Liver (tissue), 9 donors: Measurements from ENCODE around the gene MAP3K20. TPM values are rescaled to one million over a fixed set of nuclear protein-coding genes. Genes with fewer than 3 reads are reported as not detected.

ENCODE experiments used
- DNase-seq: peaks from one replicate; pipeline ENCODE4 v3.0.0-alpha.2; 2017; ENCODE audit warnings: low spot score
- H3K27ac ChIP-seq, 2 donors: one replicate each; pipeline ENCODE4 v1.7.0; 2013; ENCODE audit warnings: inconsistent platforms in 2 of 2, low read length in 2 of 2, control low read depth in 1 of 2, low read depth in 1 of 2, mild to moderate bottlenecking in 1 of 2
- H3K27me3 ChIP-seq, 4 donors: one replicate each; pipeline versions ENCODE4 v1.6.1 to v1.7.0; 2013; ENCODE audit warnings: low read length in 3 of 4, inconsistent platforms in 1 of 4, mild to moderate bottlenecking in 1 of 4, moderate library complexity in 1 of 4; ENCODE audit not compliant: control insufficient read depth in 4 of 4, insufficient read depth in 4 of 4
- H3K36me3 ChIP-seq, 4 donors: one replicate each; pipeline versions ENCODE4 v1.6.1 to v1.7.0; 2013; ENCODE audit warnings: low read length in 3 of 4, mild to moderate bottlenecking in 3 of 4, low read depth in 1 of 4, moderate library complexity in 1 of 4; ENCODE audit not compliant: control insufficient read depth in 4 of 4, insufficient read depth in 3 of 4
- H3K4me1 ChIP-seq, 4 donors: one replicate each; pipeline versions ENCODE4 v1.6.1 to v1.7.0; 2013; ENCODE audit warnings: low read length in 3 of 4, mild to moderate bottlenecking in 3 of 4, moderate library complexity in 1 of 4; ENCODE audit not compliant: control insufficient read depth in 4 of 4, insufficient read depth in 4 of 4
- H3K4me3 ChIP-seq, 3 donors: one replicate each; pipeline versions ENCODE4 v1.6.1 to v1.7.0; 2013; ENCODE audit warnings: low read length in 3 of 3, control low read depth in 1 of 3, low read depth in 1 of 3, mild to moderate bottlenecking in 1 of 3
- H3K9ac ChIP-seq, 2 donors: one replicate each; pipeline ENCODE4 v1.7.0; 2013; ENCODE audit warnings: low read length in 2 of 2, mild to moderate bottlenecking in 2 of 2, moderate library complexity in 2 of 2, control low read depth in 1 of 2, low read depth in 1 of 2
- H3K9me3 ChIP-seq, 4 donors: one replicate each; pipeline versions ENCODE4 v1.6.1 to v1.7.0; 2013; ENCODE audit warnings: low read length in 3 of 4; ENCODE audit not compliant: control insufficient read depth in 4 of 4
- CTCF ChIP-seq: fragments of 150-350 bp; IDR thresholded peaks from 2 replicates; pipeline ENCODE4 v1.5.1; 2017; ENCODE audit warnings: improper control_type of control experiment, low read depth, low read length; ENCODE audit not compliant: missing input control
- EGR1 ChIP-seq, 2 donors: IDR thresholded peaks; 2 replicates each; pipeline ENCODE4 v1.6.1; 2016 to 2018; ENCODE audit warnings: antibody characterized with exemption in 2 of 2, low read depth in 2 of 2
- FOXA1 ChIP-seq: IDR thresholded peaks from 2 replicates; pipeline ENCODE4 v1.6.1; 2016; ENCODE audit warnings: antibody characterized with exemption
- FOXA2 ChIP-seq: IDR thresholded peaks from 2 replicates; pipeline ENCODE4 v1.6.1; 2016; ENCODE audit warnings: antibody characterized with exemption
- GABPA ChIP-seq, 2 donors: IDR thresholded peaks in 1 of 2; conservative IDR thresholded peaks in 1 of 2; 2 replicates each; pipeline ENCODE4 v1.6.1; 2016; ENCODE audit warnings: antibody characterized with exemption in 2 of 2, mild to moderate bottlenecking in 1 of 2, moderate library complexity in 1 of 2
- HNF4A ChIP-seq, 2 donors: conservative IDR thresholded peaks; 2 replicates each; pipeline ENCODE4 v1.6.1; 2016; ENCODE audit warnings: antibody characterized with exemption in 2 of 2, mild to moderate bottlenecking in 2 of 2
- HNF4G ChIP-seq: IDR thresholded peaks from 2 replicates; pipeline ENCODE4 v1.6.1; 2016; ENCODE audit warnings: antibody characterized with exemption
- JUND ChIP-seq, 2 donors: IDR thresholded peaks; 2 replicates each; pipeline ENCODE4 v1.6.1; 2016; ENCODE audit warnings: antibody characterized with exemption in 2 of 2
- NR2F2 ChIP-seq: IDR thresholded peaks from 2 replicates; pipeline ENCODE4 v1.6.1; 2016; ENCODE audit warnings: antibody characterized with exemption
- RAD21 ChIP-seq, 2 donors: IDR thresholded peaks; 2 replicates each; pipeline ENCODE4 v1.6.1; 2016; ENCODE audit warnings: antibody characterized with exemption in 2 of 2, mild to moderate bottlenecking in 2 of 2
- RXRA ChIP-seq, 2 donors: IDR thresholded peaks; 2 replicates each; pipeline ENCODE4 v1.6.1; 2017 to 2018; ENCODE audit warnings: antibody characterized with exemption in 2 of 2, mild to moderate bottlenecking in 1 of 2
- SP1 ChIP-seq: IDR thresholded peaks from 2 replicates; pipeline ENCODE4 v1.6.1; 2018; ENCODE audit warnings: antibody characterized with exemption, mild to moderate bottlenecking
- TAF1 ChIP-seq: conservative IDR thresholded peaks from 2 replicates; pipeline ENCODE4 v1.6.1; 2016; ENCODE audit warnings: antibody characterized with exemption, mild to moderate bottlenecking
- YY1 ChIP-seq: IDR thresholded peaks from 2 replicates; pipeline ENCODE4 v1.6.1; 2016; ENCODE audit warnings: antibody characterized with exemption, mild to moderate bottlenecking
- ZBTB33 ChIP-seq: IDR thresholded peaks from 2 replicates; pipeline ENCODE4 v1.6.1; 2016; ENCODE audit warnings: antibody characterized with exemption
- polyA plus RNA-seq, 2 donors: library from polyadenylated mRNA; stranded (reverse) in 1 of 2; unstranded in 1 of 2; fragments of 200-250 nt in 1 of 2; fragments of >200 nt in 1 of 2; fragmentation: Nextera tagmentation in 1 of 2; extraction: Ambion mirVana in 1 of 2; gene quantifications; one replicate each; pipeline versions ENCODE4 v1.2.1 to v1.2.3, GENCODE V29; 2013 to 2015
- total RNA-seq, 2 donors: library from RNA; depleted of rRNA; stranded (reverse); fragments of >200 nt; gene quantifications; one replicate each; pipeline ENCODE4 v1.2.3, GENCODE V29; 2014
- TF ChIP-seq, protein P1 (sequence below): IDR thresholded peaks from 2 replicates; pipeline ENCODE4 v1.6.1; 2016; ENCODE audit warnings: antibody characterized with exemption
- TF ChIP-seq, protein P2 (sequence below): IDR thresholded peaks from 2 replicates; pipeline ENCODE4 v1.6.1; 2016; ENCODE audit warnings: antibody characterized with exemption, mild to moderate bottlenecking
- TF ChIP-seq, protein P3 (sequence below): IDR thresholded peaks from 2 replicates; pipeline ENCODE4 v1.6.1; 2016; ENCODE audit warnings: antibody characterized with exemption
- donor health status: healthy.
- donor health status: healthy.
- donor health status: healthy.
- donor health status: healthy.
- donor health status: healthy.

Gene MAP3K20
- total and polyA plus RNA-seq, 4 donors = 9.1 to 22.6 (median 14.9) TPM

DNA sequence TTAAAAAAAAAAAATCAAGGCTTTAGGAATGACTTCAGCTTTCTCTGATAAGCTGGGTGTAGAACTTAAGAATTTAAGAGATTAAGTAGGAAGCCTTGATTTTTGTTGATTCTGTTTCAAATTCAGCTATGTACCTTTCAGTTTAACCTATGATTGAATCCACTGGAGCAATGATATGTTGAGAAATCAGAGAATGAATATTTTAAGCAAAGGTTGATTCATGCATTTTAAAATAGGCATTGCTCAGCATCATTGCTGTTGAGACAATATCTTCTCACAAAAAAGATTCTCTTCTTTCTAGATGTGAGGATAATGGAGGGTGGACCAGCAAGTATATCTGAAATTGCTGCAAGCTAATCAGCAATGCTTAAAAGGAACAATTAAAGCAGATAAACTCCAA, 109.8 kb downstream of the MAP3K20 start:
- Histone ChIP-seq H3K27me3 (no peaks in the 10 kb centered on the region), H3K9me3 (no peaks in the 10 kb centered on the region), H3K27ac (no peak overlapping the region), H3K4me1 (peaks cover 0 to 3% (median 2%) of the 10 kb centered on the region in 4 donors), H3K4me3 (no peak overlapping the region), H3K36me3 (peaks cover 0 to 7% (median 3%) of the 10 kb centered on the region in 4 donors), H3K9ac (no peak overlapping the region)
- DNase-seq = no peak
- no peak for TF ChIP-seq HNF4G
- no peak for TF ChIP-seq YY1
- TF ChIP-seq, protein P1, sequence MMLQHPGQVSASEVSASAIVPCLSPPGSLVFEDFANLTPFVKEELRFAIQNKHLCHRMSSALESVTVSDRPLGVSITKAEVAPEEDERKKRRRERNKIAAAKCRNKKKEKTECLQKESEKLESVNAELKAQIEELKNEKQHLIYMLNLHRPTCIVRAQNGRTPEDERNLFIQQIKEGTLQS = no peak
- TF ChIP-seq JUND (IDR thresholded peaks at IDR 0.05) = no peak
- TF ChIP-seq SP1 = no peak
- TF ChIP-seq CTCF = no peak
- no peak for TF ChIP-seq HNF4A (conservative IDR thresholded peaks at IDR 0.05)
- no peak for TF ChIP-seq EGR1 (IDR thresholded peaks at IDR 0.05; ENCODE audit: low read depth in 2 of 2)
- TF ChIP-seq RAD21 (IDR thresholded peaks at IDR 0.05) = no peak
- TF ChIP-seq FOXA2 = no peak
- TF ChIP-seq ZBTB33 = no peak
- no peak for TF ChIP-seq NR2F2
- TF ChIP-seq, protein P2, sequence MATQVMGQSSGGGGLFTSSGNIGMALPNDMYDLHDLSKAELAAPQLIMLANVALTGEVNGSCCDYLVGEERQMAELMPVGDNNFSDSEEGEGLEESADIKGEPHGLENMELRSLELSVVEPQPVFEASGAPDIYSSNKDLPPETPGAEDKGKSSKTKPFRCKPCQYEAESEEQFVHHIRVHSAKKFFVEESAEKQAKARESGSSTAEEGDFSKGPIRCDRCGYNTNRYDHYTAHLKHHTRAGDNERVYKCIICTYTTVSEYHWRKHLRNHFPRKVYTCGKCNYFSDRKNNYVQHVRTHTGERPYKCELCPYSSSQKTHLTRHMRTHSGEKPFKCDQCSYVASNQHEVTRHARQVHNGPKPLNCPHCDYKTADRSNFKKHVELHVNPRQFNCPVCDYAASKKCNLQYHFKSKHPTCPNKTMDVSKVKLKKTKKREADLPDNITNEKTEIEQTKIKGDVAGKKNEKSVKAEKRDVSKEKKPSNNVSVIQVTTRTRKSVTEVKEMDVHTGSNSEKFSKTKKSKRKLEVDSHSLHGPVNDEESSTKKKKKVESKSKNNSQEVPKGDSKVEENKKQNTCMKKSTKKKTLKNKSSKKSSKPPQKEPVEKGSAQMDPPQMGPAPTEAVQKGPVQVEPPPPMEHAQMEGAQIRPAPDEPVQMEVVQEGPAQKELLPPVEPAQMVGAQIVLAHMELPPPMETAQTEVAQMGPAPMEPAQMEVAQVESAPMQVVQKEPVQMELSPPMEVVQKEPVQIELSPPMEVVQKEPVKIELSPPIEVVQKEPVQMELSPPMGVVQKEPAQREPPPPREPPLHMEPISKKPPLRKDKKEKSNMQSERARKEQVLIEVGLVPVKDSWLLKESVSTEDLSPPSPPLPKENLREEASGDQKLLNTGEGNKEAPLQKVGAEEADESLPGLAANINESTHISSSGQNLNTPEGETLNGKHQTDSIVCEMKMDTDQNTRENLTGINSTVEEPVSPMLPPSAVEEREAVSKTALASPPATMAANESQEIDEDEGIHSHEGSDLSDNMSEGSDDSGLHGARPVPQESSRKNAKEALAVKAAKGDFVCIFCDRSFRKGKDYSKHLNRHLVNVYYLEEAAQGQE = no peak
- no peak for TF ChIP-seq FOXA1
- no peak for TF ChIP-seq TAF1
- no peak for TF ChIP-seq RXRA (IDR thresholded peaks at IDR 0.05)
- no peak for TF ChIP-seq GABPA (IDR thresholded peaks at IDR 0.05 in 1 of 2, conservative IDR thresholded peaks at IDR 0.05 in 1 of 2)
- TF ChIP-seq, protein P3, sequence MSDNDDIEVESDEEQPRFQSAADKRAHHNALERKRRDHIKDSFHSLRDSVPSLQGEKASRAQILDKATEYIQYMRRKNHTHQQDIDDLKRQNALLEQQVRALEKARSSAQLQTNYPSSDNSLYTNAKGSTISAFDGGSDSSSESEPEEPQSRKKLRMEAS = no peak
